C4-2B (cell line): Measurements from ENCODE around the gene DNAJC24.

Source experiments
- CTCF ChIP-seq: fragments of 450-650 bp; conservative IDR thresholded peaks from 2 replicates; pipeline ENCODE4 v1.5.1; 2017; ENCODE audit warnings: mild to moderate bottlenecking
- ZFX ChIP-seq: fragments of 450-650 bp; IDR thresholded peaks from 2 replicates; pipeline ENCODE4 v1.6.1; 2017

GRCh38 chr11:31455177-31455576 lies 85.5 kb downstream of the DNAJC24 start:
- TF ChIP-seq CTCF (no peak), ZFX (no peak)
